ENCODE measurements around the gene TTC28. TPM values are rescaled to one million over a fixed set of nuclear protein-coding genes. Genes with fewer than 3 reads are reported as not detected.

TTC28 gene
- total and polyA plus RNA-seq, 10 of the 15 experiments (the other 5 are each of a cell fraction or from before 2014, with no cell fraction given): 0.15 to 8.4 (median 1.4) TPM

DNA sequence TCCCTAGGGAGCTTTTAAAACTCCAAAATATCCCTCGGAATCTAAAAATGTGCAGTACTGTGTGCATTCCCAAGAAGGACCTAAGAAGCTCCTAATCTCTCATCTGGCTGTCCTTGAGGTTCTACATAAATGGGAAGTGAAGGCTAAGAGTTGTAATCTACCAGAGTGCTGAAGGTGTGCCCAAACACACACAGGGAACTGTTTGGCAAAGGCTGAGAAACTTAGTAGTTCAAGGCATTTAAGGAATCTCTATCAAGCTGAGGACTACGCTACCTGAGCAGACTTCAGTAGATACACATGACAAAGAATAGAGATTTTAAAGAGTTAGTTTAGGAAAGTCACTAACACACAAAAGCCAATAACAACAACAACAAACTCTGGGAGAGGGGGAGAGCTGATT is 71.1 kb downstream of the TTC28 start (continued):
- TF ChIP-seq, protein P1, sequence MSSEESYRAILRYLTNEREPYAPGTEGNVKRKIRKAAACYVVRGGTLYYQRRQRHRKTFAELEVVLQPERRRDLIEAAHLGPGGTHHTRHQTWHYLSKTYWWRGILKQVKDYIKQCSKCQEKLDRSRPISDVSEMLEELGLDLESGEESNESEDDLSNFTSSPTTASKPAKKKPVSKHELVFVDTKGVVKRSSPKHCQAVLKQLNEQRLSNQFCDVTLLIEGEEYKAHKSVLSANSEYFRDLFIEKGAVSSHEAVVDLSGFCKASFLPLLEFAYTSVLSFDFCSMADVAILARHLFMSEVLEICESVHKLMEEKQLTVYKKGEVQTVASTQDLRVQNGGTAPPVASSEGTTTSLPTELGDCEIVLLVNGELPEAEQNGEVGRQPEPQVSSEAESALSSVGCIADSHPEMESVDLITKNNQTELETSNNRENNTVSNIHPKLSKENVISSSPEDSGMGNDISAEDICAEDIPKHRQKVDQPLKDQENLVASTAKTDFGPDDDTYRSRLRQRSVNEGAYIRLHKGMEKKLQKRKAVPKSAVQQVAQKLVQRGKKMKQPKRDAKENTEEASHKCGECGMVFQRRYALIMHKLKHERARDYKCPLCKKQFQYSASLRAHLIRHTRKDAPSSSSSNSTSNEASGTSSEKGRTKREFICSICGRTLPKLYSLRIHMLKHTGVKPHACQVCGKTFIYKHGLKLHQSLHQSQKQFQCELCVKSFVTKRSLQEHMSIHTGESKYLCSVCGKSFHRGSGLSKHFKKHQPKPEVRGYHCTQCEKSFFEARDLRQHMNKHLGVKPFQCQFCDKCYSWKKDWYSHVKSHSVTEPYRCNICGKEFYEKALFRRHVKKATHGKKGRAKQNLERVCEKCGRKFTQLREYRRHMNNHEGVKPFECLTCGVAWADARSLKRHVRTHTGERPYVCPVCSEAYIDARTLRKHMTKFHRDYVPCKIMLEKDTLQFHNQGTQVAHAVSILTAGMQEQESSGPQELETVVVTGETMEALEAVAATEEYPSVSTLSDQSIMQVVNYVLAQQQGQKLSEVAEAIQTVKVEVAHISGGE (CRISPR knock-in tag; IDR thresholded peaks at IDR 0.05): no peak
- no peak for TF ChIP-seq MAX (IDR thresholded peaks at IDR 0.05; ENCODE audit: low read depth, low read length)
- TF ChIP-seq USF2 (IDR thresholded peaks at IDR 0.05; ENCODE audit: borderline replicate concordance, low read depth, low read length): no peak
- TF ChIP-seq MTA3 (IDR thresholded peaks at IDR 0.05; ENCODE audit: borderline replicate concordance, low read length): no peak

- Histone ChIP-seq H3K4me3 (no peak overlapping the region), H3K4me2 (ENCODE audit: control insufficient read depth, insufficient read depth) (no peak overlapping the region), H2AFZ (ENCODE audit: control insufficient read depth, low read depth, low read length) (no peak overlapping the region), H3K79me2 (ENCODE audit: control insufficient read depth, insufficient read depth, low read length) (no peaks in the 10 kb centered on the region), H3K9me3 (replicated peaks; ENCODE audit: control insufficient read depth, insufficient read depth, low read length) (no peaks in the 10 kb centered on the region), H3K4me1 (ENCODE audit: control insufficient read depth, insufficient read depth, low read length) (no peaks in the 10 kb centered on the region), H3K36me3 (ENCODE audit: control insufficient read depth in 2 of 2, insufficient read depth in 2 of 2, low read length in 1 of 2) (no peaks in the 10 kb centered on the region), H4K20me1 (ENCODE audit: control insufficient read depth, insufficient read depth) (no peaks in the 10 kb centered on the region), H3K27ac (ENCODE audit: control insufficient read depth, insufficient read depth) (no peak overlapping the region), H3K9ac (ENCODE audit: control insufficient read depth, insufficient read depth, low read length) (no peak overlapping the region), H3K27me3 (replicated peaks in 1 of 2; ENCODE audit: control insufficient read depth in 2 of 2, insufficient read depth in 2 of 2, low read length in 1 of 2) (no peaks in the 10 kb centered on the region; a peak in 1 of 4 replicates)
- ChIA-PET RAD21 (ENCODE audit: unreplicated experiment) (interaction anchor here (0.7 to 1.0 kb wide), 3 partner anchors 220 to 588 kb away, joined by 3 to 4 read pairs (median 3); no protein-coding TSS in a partner anchor), CTCF (interaction anchor here (0.7 to 3.3 kb wide), 7 partner anchors 7 to 588 kb away, joined by 3 to 12 read pairs (median 3); no protein-coding TSS in a partner anchor), POLR2A (interaction anchor here (0.7 kb wide), 1 partner anchor 201 kb away, joined by 3 read pairs; no protein-coding TSS in a partner anchor), SMC1A (ENCODE audit: uncharacterized antibody, unreplicated experiment) (interaction anchor here (0.6 to 2.8 kb wide), 5 partner anchors 8 to 510 kb away, joined by 3 to 11 read pairs (median 3); no protein-coding TSS in a partner anchor)
- FAIRE-seq: no peak
- ATAC-seq: no peak
- intact Hi-C loops (cut with micrococcal nuclease; ENCODE audit: unreplicated experiment): loop anchor here (10.0 kb wide), 1 partner anchor 547 kb away; no protein-coding TSS in a partner anchor
- in situ Hi-C loops (cut with MboI): no loop called here
- DNase-seq (ENCODE audit: low read depth, low spot score): no peak
- no TSS peak for BruUV-seq (replicated peaks)
- no peak for TF ChIP-seq YBX1 (IDR thresholded peaks at IDR 0.05)
- no peak for TF ChIP-seq MEF2A (IDR thresholded peaks at IDR 0.05; ENCODE audit: insufficient read depth, low read depth, low read length)
These were observed 71.8 kb downstream of the TTC28 start for GRCh38 chr22:28607795-28608194.

All from GM12878 (cell line).